ENCODE data around the gene RFC5.

RFC5 gene

GRCh38 chr12:118025168-118025567 is 8.7 kb downstream of the RFC5 start:
- no peak overlapping the region for H3K4me3 ChIP-seq (ENCODE audit: low read depth, low read length)
- TF ChIP-seq CTCF (IDR thresholded peaks at IDR 0.05; ENCODE audit: borderline replicate concordance, insufficient read depth, low read depth, low read length) = no peak

- no peak for TF ChIP-seq CTCF (IDR thresholded peaks at IDR 0.05; ENCODE audit: borderline replicate concordance, insufficient read depth, low read depth, low read length)
Observed at GRCh38 chr12:118029166-118029565, 12.7 kb downstream of the RFC5 start.

GRCh38 chr12:118032188-118032587 is 15.7 kb downstream of the RFC5 start:
- no peak for TF ChIP-seq CTCF (IDR thresholded peaks at IDR 0.05; ENCODE audit: borderline replicate concordance, insufficient read depth, low read depth, low read length)
- no peak overlapping the region for H3K4me3 ChIP-seq (ENCODE audit: low read depth, low read length)

More at GRCh38 chr12:118029166-118029565, 12.7 kb downstream of the RFC5 start:
- no peak overlapping the region for H3K4me3 ChIP-seq (ENCODE audit: low read depth, low read length)

GRCh38 chr12:118033323-118033722 is 16.8 kb downstream of the RFC5 start:
- TF ChIP-seq CTCF (IDR thresholded peaks at IDR 0.05; ENCODE audit: borderline replicate concordance, insufficient read depth, low read depth, low read length) = no peak

GRCh38 chr12:118033902-118034301 is 17.4 kb downstream of the RFC5 start:
- TF ChIP-seq CTCF (IDR thresholded peaks at IDR 0.05; ENCODE audit: borderline replicate concordance, insufficient read depth, low read depth, low read length) = no peak
- H3K4me3 ChIP-seq (ENCODE audit: low read depth, low read length) = no peak overlapping the region

More at GRCh38 chr12:118033323-118033722, 16.8 kb downstream of the RFC5 start:
- H3K4me3 ChIP-seq (ENCODE audit: low read depth, low read length) = no peak overlapping the region

- H3K4me3 ChIP-seq (ENCODE audit: low read depth, low read length) = no peak overlapping the region
- TF ChIP-seq CTCF (IDR thresholded peaks at IDR 0.05; ENCODE audit: borderline replicate concordance, insufficient read depth, low read depth, low read length) = no peak
Observed at GRCh38 chr12:118034429-118035189, 18.1 kb downstream of the RFC5 start.

All from GM12875 (cell line).